Spleen (tissue), 11 donors: ENCODE measurements around the gene ATG14. TPM values are rescaled to one million over a fixed set of nuclear protein-coding genes. Genes with fewer than 3 reads are reported as not detected.

Experiments
- DNase-seq: peaks from one replicate; pipeline ENCODE4 v3.0.0-alpha.2; 2020
- H3K27ac ChIP-seq, 8 donors: fragments of 200-600 bp; sonication (generic) in 7 of 8; 1 replicate in 4 of 8; 2 replicates in 4 of 8; pipeline versions ENCODE4 v1.5.0 to v1.8.0; 2016 to 2021; ENCODE audit warnings: inconsistent platforms in 4 of 8, mild to moderate bottlenecking in 4 of 8, moderate library complexity in 1 of 8
- H3K27me3 ChIP-seq, 7 donors: fragments of 200-600 bp; sonication (generic) in 6 of 7; replicated peaks in 1 of 7; 1 replicate in 4 of 7; 2 replicates in 3 of 7; pipeline versions ENCODE4 v1.5.0 to v1.8.0; 2016 to 2021; ENCODE audit warnings: inconsistent platforms in 3 of 7, mild to moderate bottlenecking in 1 of 7
- H3K36me3 ChIP-seq, 6 donors: fragments of 200-600 bp; sonication (generic) in 5 of 6; 1 replicate in 4 of 6; 2 replicates in 2 of 6; pipeline versions ENCODE4 v1.5.0 to v1.8.0; 2016 to 2021; ENCODE audit warnings: inconsistent platforms in 2 of 6
- H3K4me1 ChIP-seq, 6 donors: fragments of 200-600 bp; sonication (generic) in 5 of 6; 1 replicate in 3 of 6; 2 replicates in 3 of 6; pipeline versions ENCODE4 v1.5.0 to v1.8.0; 2016 to 2021; ENCODE audit warnings: inconsistent platforms in 3 of 6
- H3K4me3 ChIP-seq, 8 donors: fragments of 200-600 bp; sonication (generic) in 7 of 8; 1 replicate in 4 of 8; 2 replicates in 4 of 8; pipeline versions ENCODE4 v1.5.0 to v1.8.0; 2016 to 2021; ENCODE audit warnings: inconsistent platforms in 4 of 8, mild to moderate bottlenecking in 4 of 8, moderate library complexity in 2 of 8
- H3K9me3 ChIP-seq, 8 donors: fragments of 200-600 bp; sonication (generic) in 7 of 8; 1 replicate in 4 of 8; 2 replicates in 4 of 8; pipeline versions ENCODE4 v1.5.0 to v1.8.0; 2016 to 2021; ENCODE audit warnings: inconsistent platforms in 4 of 8
- POLR2A ChIP-seq, 3 donors: fragments of 450-650 bp; IDR thresholded peaks; one replicate each; pipeline ENCODE4 v1.5.1; 2017; ENCODE audit warnings: antibody characterized with exemption in 3 of 3, mild to moderate bottlenecking in 1 of 3
- POLR2AphosphoS5 ChIP-seq, 3 donors: sonication (generic); formaldehyde crosslinking; IDR thresholded peaks; one replicate each; pipeline ENCODE4 v1.5.1; 2017; ENCODE audit warnings: antibody characterized with exemption in 3 of 3
- WGBS, 5 donors: extraction: QIAGEN DNeasy Blood & Tissue Kit in 3 of 5; methylation state at CpG; one replicate each; pipeline versions ENCODE4 v1.1.5 to v1.1.7; 2013 to 2018; 5-methylcytosine and 5-hydroxymethylcytosine counted together
- intact Hi-C: fragments of 100-400 bp; cut with DNase I; formaldehyde crosslinking; loops from one replicate; pipeline ENCODE4 v1.15.0; 2023; ENCODE audit warnings: low total_unique reads
- polyA plus RNA-seq, 3 donors: library from polyadenylated mRNA; stranded (reverse); fragments of 200-250 nt; gene quantifications; one replicate each; pipeline ENCODE4 v1.2.1, GENCODE V29; 2013
- total RNA-seq, 7 donors: library from RNA; depleted of rRNA in 3 of 7; stranded (reverse); fragments of >200 nt in 3 of 7; fragmentation: NEBNext Ultra II Directional in 4 of 7; extraction: Animal tissue kit (Norgen Biotek cat#: 25700) in 4 of 7; gene quantifications; one replicate each; pipeline versions ENCODE4 v1.1.0 to v1.2.1, GENCODE V29; 2016 to 2021
- TF ChIP-seq, protein P1 (sequence below), 11 experiments: fragments of 200-600 bp in 7 of 11; fragments of 450-650 bp in 4 of 11; sonication (generic) in 4 of 11; IDR thresholded peaks in 8 of 11; conservative IDR thresholded peaks in 3 of 11; 1 replicate in 7 of 11; 2 replicates in 4 of 11; pipeline versions ENCODE4 v1.4.0 to v1.8.0; 2016 to 2021; ENCODE audit warnings: antibody characterized with exemption in 11 of 11, inconsistent platforms in 4 of 11, mild to moderate bottlenecking in 1 of 11
- donor health status: healthy with polysubstance abuse.
- donor health status: DM: no; HTN: no; CAD: no; lungs with moderate emphysema.
- donor health status: DM: no; HTN: no; CAD: no.
- donor health status: Bipolar disorder and iron deficiency.
- donor health status: healthy.
- donor health status: DM: no; HTN: no; CAD: no.
- donor health status: DM: yes; HTN: yes; CAD: no.

Gene ATG14
- total and polyA plus RNA-seq, 10 donors = 5.4 to 14.8 (median 12.1) TPM

DNA sequence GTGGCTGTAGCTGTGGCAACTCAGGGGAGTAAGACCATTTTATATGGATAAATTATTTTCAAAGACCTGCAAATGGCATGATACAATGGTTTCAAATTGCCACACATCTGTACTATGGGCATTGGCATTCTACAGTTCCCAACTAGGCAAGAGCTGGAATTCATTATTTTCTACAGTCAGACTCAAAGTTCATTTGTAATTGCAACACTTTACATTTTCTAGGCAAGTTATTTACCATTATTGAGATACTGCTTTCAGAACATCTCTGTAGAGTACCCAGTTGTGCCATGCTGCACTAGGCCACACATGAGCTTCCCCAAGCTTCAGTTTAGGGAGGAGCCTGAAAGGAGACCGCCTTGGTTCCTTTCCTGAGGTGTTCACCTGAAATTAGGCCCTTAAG, 8.0 kb upstream of the ATG14 start:
- Histone ChIP-seq H3K4me3 (no peak overlapping the region), H3K9me3 (no peaks in the 10 kb centered on the region), H3K27me3 (no peaks in the 10 kb centered on the region), H3K4me1 (peaks cover 0 to 12% (median 5%) of the 10 kb centered on the region in 6 donors), H3K36me3 (no peaks in the 10 kb centered on the region), H3K27ac (no peak overlapping the region)
- TF ChIP-seq POLR2A (IDR thresholded peaks at IDR 0.05) (no peak), POLR2AphosphoS5 (IDR thresholded peaks at IDR 0.05) (no peak)
- TF ChIP-seq, protein P1, sequence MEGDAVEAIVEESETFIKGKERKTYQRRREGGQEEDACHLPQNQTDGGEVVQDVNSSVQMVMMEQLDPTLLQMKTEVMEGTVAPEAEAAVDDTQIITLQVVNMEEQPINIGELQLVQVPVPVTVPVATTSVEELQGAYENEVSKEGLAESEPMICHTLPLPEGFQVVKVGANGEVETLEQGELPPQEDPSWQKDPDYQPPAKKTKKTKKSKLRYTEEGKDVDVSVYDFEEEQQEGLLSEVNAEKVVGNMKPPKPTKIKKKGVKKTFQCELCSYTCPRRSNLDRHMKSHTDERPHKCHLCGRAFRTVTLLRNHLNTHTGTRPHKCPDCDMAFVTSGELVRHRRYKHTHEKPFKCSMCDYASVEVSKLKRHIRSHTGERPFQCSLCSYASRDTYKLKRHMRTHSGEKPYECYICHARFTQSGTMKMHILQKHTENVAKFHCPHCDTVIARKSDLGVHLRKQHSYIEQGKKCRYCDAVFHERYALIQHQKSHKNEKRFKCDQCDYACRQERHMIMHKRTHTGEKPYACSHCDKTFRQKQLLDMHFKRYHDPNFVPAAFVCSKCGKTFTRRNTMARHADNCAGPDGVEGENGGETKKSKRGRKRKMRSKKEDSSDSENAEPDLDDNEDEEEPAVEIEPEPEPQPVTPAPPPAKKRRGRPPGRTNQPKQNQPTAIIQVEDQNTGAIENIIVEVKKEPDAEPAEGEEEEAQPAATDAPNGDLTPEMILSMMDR (IDR thresholded peaks at IDR 0.05 in 8 of 11, conservative IDR thresholded peaks at IDR 0.05 in 3 of 11) = no peak
- intact Hi-C loops = loop anchor here (10.0 kb wide), 1 partner anchor 205 kb away; no protein-coding TSS in a partner anchor
- DNase-seq = no peak
- WGBS, 5 donors = 90 to 95% (median 95%) methylated on average over 1 of the region's 1 CpG

DNA sequence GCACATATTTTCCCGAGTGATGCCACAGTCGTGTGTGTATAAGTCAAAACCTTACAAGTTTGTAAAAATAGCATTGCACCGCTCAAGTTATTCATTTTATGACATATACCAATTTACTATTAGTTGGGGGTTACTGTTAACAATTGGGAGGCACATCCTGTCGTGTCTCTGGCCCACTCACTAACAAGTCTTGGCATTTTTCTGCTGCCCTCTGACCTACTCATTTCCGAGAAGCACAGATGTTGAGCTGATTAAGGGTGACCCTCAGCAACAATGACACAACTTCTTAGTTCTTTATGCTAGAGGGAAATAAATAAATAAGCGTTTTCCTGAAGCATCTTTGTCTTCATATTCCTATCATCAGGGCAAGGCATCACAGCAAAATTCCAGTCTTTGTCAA, 6.8 kb upstream of the ATG14 start:
- Histone ChIP-seq H3K9me3 (no peaks in the 10 kb centered on the region), H3K4me1 (peaks cover 0 to 12% (median 5%) of the 10 kb centered on the region in 6 donors), H3K27ac (peak overlapping the region in 1 of 8 donors; percentile 3), H3K4me3 (no peak overlapping the region), H3K27me3 (no peaks in the 10 kb centered on the region), H3K36me3 (no peaks in the 10 kb centered on the region)
- intact Hi-C loops = no loop called here
- no peak for TF ChIP-seq POLR2A (IDR thresholded peaks at IDR 0.05)
- TF ChIP-seq POLR2AphosphoS5 (IDR thresholded peaks at IDR 0.05) = no peak
- WGBS, 5 donors = 44 to 61% (median 57%) methylated on average over 6 of the region's 6 CpGs
- DNase-seq = no peak

DNA sequence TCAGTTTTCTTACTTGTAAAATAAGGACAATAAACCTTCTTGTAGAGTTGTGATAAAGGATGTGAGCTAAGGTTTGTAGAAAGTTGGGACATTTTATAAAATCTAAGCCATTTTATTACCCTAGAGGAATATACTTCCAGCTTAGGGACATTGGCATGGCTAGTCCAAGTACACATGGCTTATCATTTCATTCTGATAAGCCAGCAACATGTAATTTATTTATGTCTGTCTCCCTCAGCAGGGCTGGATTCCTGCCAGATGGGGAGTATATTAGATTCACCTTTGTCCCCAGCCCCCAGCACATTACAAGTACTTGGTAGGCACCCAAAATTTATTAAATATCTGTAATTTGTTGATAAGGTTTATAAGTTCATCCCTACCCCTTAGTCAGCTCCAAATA, 6.3 kb upstream of the ATG14 start:
- peaks cover 0 to 12% (median 5%) of the 10 kb centered on the region in 6 donors for H3K4me1 ChIP-seq
- intact Hi-C loops = no loop called here
- DNase-seq = no peak
- no peak overlapping the region for H3K4me3 ChIP-seq
- H3K27ac ChIP-seq = peak overlapping the region in 1 of 8 donors; percentile 3
- TF ChIP-seq POLR2A (IDR thresholded peaks at IDR 0.05) (no peak), POLR2AphosphoS5 (IDR thresholded peaks at IDR 0.05) (no peak)
- TF ChIP-seq, protein P1 (IDR thresholded peaks at IDR 0.05 in 8 of 11, conservative IDR thresholded peaks at IDR 0.05 in 3 of 11) = no peak
- no peaks in the 10 kb centered on the region for H3K36me3 ChIP-seq
- H3K27me3 ChIP-seq = no peaks in the 10 kb centered on the region
- no peaks in the 10 kb centered on the region for H3K9me3 ChIP-seq

DNA sequence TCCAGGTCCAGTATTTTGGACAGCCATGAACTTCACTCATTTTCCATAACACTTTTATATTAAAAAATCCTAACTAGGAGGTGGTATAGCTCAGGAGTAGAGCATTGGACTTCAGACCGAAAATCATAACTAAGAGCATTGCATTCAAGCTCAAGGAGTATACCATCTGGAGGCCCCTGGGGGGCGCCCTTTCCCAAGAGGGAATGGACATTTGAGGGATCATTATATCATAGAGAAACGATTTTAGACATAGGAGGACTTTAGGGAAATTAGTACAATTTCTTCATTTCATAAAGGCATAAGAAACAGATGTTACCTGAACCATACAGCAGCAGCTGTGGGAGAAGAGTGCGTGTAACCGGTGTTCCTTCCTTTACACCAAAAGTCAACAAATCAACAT, 5.2 kb upstream of the ATG14 start:
- no peaks in the 10 kb centered on the region for H3K27me3 ChIP-seq
- 50 to 56% (median 54%) methylated on average over 5 of the region's 5 CpGs for WGBS, 5 donors
- TF ChIP-seq, protein P1 (IDR thresholded peaks at IDR 0.05 in 8 of 11, conservative IDR thresholded peaks at IDR 0.05 in 3 of 11) = peak in 2 of 11 experiments; percentile 14 to 15
- TF ChIP-seq POLR2AphosphoS5 (IDR thresholded peaks at IDR 0.05) (no peak), POLR2A (IDR thresholded peaks at IDR 0.05) (no peak)
- intact Hi-C loops = no loop called here
- H3K36me3 ChIP-seq = no peaks in the 10 kb centered on the region
- no peaks in the 10 kb centered on the region for H3K9me3 ChIP-seq
- H3K4me3 ChIP-seq = no peak overlapping the region
- H3K27ac ChIP-seq = no peak overlapping the region
- no peak for DNase-seq
- peaks cover 0 to 17% (median 6%) of the 10 kb centered on the region in 6 donors for H3K4me1 ChIP-seq

DNA sequence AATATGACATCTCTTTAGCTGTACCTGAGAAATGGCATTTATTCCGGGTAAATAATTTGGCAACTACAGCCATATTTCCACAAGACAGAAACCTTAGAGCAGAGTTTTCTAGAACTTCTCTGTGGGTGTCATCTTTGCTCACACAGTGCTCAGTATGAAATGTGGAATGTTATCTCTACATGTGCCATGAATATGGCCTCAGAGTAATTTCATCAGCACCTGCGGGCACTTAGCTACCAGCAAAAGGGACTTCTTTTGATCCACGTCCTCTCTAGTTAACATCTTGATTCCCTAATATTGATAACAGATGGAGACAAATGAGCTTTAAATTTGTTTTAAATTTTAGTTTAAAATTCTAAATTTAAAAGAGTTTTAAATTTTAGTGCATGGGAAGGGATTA, 2.9 kb upstream of the ATG14 start:
- TF ChIP-seq POLR2A (IDR thresholded peaks at IDR 0.05) (no peak), POLR2AphosphoS5 (IDR thresholded peaks at IDR 0.05) (no peak)
- TF ChIP-seq, protein P1 (IDR thresholded peaks at IDR 0.05 in 8 of 11, conservative IDR thresholded peaks at IDR 0.05 in 3 of 11) = no peak
- Histone ChIP-seq H3K4me3 (no peak overlapping the region), H3K27me3 (no peaks in the 10 kb centered on the region), H3K9me3 (no peaks in the 10 kb centered on the region), H3K27ac (no peak overlapping the region), H3K4me1 (peaks cover 10 to 36% (median 24%) of the 10 kb centered on the region in 6 donors), H3K36me3 (no peaks in the 10 kb centered on the region)
- 87 to 92% (median 92%) methylated on average over 3 of the region's 3 CpGs for WGBS, 5 donors
- intact Hi-C loops = no loop called here
- no peak for DNase-seq
